Measurements from ENCODE around the gene ADCY3.
A peak's percentile ranks its signal among the peaks of the same experiment; 100 is the strongest.
"Not testable (repeated sequence)": the region's sequence is repeated elsewhere in the genome, so short reads cannot be mapped to it uniquely, and the experiment has no call there.

Gene ADCY3

GRCh38 chr2:24805811-24806660 lies 114.0 kb downstream of the ADCY3 start:
- DNase-seq = not testable (repeated sequence)

- not testable (repeated sequence) for DNase-seq
These were observed 119.5 kb downstream of the ADCY3 start for GRCh38 chr2:24800487-24800886.

GRCh38 chr2:24797644-24798043 lies 122.4 kb downstream of the ADCY3 start:
- no peak for DNase-seq

GRCh38 chr2:24793761-24794435 lies 126.1 kb downstream of the ADCY3 start:
- DNase-seq = no peak

- peak; percentile 98 for DNase-seq
These were observed 126.9 kb downstream of the ADCY3 start, which contains the start of the genes CENPO and PTRHD1 for GRCh38 chr2:24792874-24793760. Gene CENPO (plus strand): TSS chr2:24793425. CDS start chr2:24793920, 495 bp downstream. Gene PTRHD1 (minus strand): TSS chr2:24793391. CDS start chr2:24793377, 14 bp downstream.

GRCh38 chr2:24792542-24792873 lies 127.5 kb downstream of the ADCY3 start:
- no peak for DNase-seq

- no peak for DNase-seq
These were observed 128.6 kb downstream of the ADCY3 start for GRCh38 chr2:24791452-24791851.

GRCh38 chr2:24788816-24789215 lies 131.2 kb downstream of the ADCY3 start:
- no peak for DNase-seq

- no peak for DNase-seq
These were observed 132.5 kb downstream of the ADCY3 start for GRCh38 chr2:24787532-24787931.

GRCh38 chr2:24785671-24786321 lies 134.2 kb downstream of the ADCY3 start:
- no peak for DNase-seq

GRCh38 chr2:24783641-24784040 lies 136.4 kb downstream of the ADCY3 start:
- DNase-seq = no peak

GRCh38 chr2:24779116-24779515 lies 140.9 kb downstream of the ADCY3 start:
- no peak for DNase-seq

GRCh38 chr2:24774373-24774772 lies 145.7 kb downstream of the ADCY3 start:
- DNase-seq = no peak

GRCh38 chr2:24771764-24772586 lies 148.1 kb downstream of the ADCY3 start:
- no peak for DNase-seq

- no peak for DNase-seq
These were observed 149.0 kb downstream of the ADCY3 start for GRCh38 chr2:24771061-24771460.
